ENCODE data around the gene ZNRF1. TPM values are rescaled to one million over a fixed set of nuclear protein-coding genes. Genes with fewer than 3 reads are reported as not detected.

ZNRF1 gene
- total RNA-seq, 4 donors from 2014 or later, result 12.8 to 24.1 (median 19.0) TPM

DNA sequence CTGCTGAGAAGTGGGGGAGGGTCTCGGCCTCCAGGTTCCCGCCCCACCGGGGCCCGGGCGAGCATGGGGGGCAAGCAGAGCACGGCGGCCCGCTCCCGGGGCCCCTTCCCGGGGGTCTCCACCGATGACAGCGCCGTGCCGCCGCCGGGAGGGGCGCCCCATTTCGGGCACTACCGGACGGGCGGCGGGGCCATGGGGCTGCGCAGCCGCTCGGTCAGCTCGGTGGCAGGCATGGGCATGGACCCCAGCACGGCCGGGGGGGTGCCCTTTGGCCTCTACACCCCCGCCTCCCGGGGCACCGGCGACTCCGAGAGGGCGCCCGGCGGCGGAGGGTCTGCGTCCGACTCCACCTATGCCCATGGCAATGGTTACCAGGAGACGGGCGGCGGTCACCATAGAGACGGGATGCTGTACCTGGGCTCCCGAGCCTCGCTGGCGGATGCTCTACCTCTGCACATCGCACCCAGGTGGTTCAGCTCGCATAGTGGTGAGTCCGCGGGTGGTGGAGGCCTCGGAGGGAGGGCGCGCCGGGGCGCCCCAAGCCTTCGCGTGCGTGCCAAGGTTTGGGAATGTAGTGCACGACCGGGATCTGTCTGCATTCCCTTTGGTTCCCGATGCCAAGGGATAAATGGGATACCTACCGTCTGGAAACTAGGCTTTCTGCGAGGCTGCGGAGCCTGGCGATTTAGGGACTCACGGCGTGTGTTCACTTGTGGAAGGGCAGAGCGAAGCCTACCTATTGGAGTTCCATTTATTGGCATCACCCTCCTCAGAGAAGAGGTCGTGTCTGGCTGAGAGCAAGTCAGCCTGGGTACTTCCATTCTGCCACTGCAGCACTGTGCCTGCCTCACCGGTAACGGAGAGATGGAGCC, 1.0 kb downstream of the ZNRF1 start:
- 0 to 1% methylated on average over 4 to 27 of the region's 71 CpGs for WGBS, 2 donors (ENCODE audit: low coverage in 1 of 2)
- peak; percentile 15 for ATAC-seq
- TF ChIP-seq, protein P1, sequence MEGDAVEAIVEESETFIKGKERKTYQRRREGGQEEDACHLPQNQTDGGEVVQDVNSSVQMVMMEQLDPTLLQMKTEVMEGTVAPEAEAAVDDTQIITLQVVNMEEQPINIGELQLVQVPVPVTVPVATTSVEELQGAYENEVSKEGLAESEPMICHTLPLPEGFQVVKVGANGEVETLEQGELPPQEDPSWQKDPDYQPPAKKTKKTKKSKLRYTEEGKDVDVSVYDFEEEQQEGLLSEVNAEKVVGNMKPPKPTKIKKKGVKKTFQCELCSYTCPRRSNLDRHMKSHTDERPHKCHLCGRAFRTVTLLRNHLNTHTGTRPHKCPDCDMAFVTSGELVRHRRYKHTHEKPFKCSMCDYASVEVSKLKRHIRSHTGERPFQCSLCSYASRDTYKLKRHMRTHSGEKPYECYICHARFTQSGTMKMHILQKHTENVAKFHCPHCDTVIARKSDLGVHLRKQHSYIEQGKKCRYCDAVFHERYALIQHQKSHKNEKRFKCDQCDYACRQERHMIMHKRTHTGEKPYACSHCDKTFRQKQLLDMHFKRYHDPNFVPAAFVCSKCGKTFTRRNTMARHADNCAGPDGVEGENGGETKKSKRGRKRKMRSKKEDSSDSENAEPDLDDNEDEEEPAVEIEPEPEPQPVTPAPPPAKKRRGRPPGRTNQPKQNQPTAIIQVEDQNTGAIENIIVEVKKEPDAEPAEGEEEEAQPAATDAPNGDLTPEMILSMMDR (IDR thresholded peaks at IDR 0.05), result peak in 1 of 4 experiments; percentile 13
- TF ChIP-seq EP300 (IDR thresholded peaks at IDR 0.05), result no peak

DNA sequence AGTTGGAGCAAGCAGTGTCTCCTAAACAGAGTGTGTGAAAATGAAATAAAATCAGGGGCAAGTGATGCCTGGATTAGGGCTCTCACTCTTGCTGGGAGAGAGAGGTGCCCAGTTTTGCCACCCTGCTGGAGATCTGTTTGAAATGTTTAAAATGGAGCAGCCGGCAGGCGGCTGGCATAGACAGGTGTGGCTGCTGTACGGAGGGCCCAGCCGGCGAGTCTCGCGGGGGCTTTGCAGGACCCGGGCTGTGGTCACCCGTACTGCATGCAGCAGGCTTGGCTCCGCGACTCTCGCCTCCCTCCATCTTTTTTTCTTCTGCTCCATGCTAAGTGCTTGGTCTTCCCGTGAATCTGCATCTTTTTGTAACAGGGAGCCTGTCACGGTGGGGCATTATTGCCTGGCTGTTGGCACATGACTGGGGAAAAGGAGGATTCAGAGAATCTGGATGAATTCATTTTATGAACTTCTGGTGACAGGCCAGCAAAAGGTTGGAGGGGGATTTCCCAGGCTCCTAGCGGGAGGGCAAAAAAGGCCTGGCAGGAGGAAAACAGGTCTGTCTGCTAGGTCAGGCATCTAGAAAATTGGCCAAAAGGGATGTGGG, 1.8 kb downstream of the ZNRF1 start:
- Histone ChIP-seq H3K4me1 (peaks cover 0 to 42% (median 9%) of the 10 kb centered on the region in 3 donors), H3K4me3 (peak overlapping the region; percentile 51 to 82), H3K27me3 (no peaks in the 10 kb centered on the region), H3K9me3 (no peaks in the 10 kb centered on the region), H3K36me3 (no peaks in the 10 kb centered on the region), H3K27ac (peak overlapping the region in 3 of 4 donors; percentile 89 to 93 (median 89))
- TF ChIP-seq, protein P1 (IDR thresholded peaks at IDR 0.05), result no peak
- TF ChIP-seq EP300 (IDR thresholded peaks at IDR 0.05), result no peak
- TF ChIP-seq POLR2A (IDR thresholded peaks at IDR 0.05), result no peak
- no peak for TF ChIP-seq POLR2AphosphoS5 (IDR thresholded peaks at IDR 0.05)
- WGBS, 2 donors (ENCODE audit: low coverage in 1 of 2), result 7 to 26% methylated on average over 10 to 15 of the region's 15 CpGs
- ATAC-seq, result no peak

More for the DNA sequence above, 1.0 kb downstream of the ZNRF1 start:
- peaks cover 0 to 42% (median 9%) of the 10 kb centered on the region in 3 donors for H3K4me1 ChIP-seq
- no peaks in the 10 kb centered on the region for H3K9me3 ChIP-seq
- H3K36me3 ChIP-seq, result no peaks in the 10 kb centered on the region
- no peaks in the 10 kb centered on the region for H3K27me3 ChIP-seq
- H3K27ac ChIP-seq, result peak overlapping the region; percentile 0 to 93 (median 89)
- H3K4me3 ChIP-seq, result peak overlapping the region; percentile 51 to 82

DNA sequence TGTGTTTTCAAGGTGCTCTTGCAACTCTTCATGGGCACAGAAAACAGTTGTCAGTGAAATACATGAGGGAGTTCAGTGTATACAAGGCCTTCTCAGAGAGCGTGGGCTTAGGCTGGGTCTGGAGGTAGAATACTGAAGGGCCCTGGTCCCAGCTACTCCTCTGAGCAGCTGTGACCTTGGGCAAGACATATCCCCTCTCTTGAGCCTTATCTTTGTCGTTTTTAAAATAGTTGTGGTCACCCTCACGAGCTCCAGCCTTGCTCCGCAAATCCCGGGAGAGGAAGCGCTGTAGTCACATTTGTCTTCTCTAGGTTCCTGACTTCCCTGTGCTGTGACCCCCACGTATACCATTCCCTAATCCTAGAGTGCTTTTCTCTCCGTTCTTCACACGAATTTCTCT, 3.6 kb downstream of the ZNRF1 start:
- no peaks in the 10 kb centered on the region for H3K36me3 ChIP-seq
- peaks cover 0 to 54% (median 9%) of the 10 kb centered on the region in 3 donors for H3K4me1 ChIP-seq
- H3K27me3 ChIP-seq, result no peaks in the 10 kb centered on the region
- TF ChIP-seq EP300 (IDR thresholded peaks at IDR 0.05), result no peak
- TF ChIP-seq POLR2A (IDR thresholded peaks at IDR 0.05), result no peak
- TF ChIP-seq POLR2AphosphoS5 (IDR thresholded peaks at IDR 0.05), result no peak
- TF ChIP-seq, protein P1 (IDR thresholded peaks at IDR 0.05), result no peak
- H3K27ac ChIP-seq, result no peak overlapping the region
- H3K9me3 ChIP-seq, result no peaks in the 10 kb centered on the region
- no peak overlapping the region for H3K4me3 ChIP-seq
- 64 to 78% methylated on average over 9 of the region's 9 CpGs for WGBS, 2 donors (ENCODE audit: low coverage in 1 of 2)
- no peak for ATAC-seq

DNA sequence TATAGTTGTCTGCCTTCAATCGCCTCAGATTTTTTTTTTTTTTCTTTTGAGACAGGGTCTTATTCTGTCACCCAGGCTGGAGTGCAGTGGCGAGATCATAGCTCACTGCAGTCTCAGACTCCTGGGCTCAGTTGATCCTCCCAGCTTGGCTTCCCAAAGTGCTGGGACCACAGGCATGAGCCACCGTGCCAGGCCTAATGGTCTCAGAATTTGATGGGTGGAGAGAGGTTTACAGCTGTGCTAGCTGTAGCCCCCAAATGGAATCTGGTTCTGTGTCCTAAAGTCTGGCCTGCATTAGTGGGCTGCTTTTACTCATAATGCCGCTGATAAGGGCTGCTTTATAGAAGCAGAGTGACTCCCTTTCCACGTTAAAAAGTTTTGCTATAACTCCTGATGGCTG, 5.1 kb downstream of the ZNRF1 start:
- no peak for ATAC-seq
- Histone ChIP-seq H3K4me1 (peaks cover 0 to 47% (median 9%) of the 10 kb centered on the region in 3 donors), H3K4me3 (no peak overlapping the region), H3K9me3 (no peaks in the 10 kb centered on the region), H3K27me3 (no peaks in the 10 kb centered on the region), H3K36me3 (no peaks in the 10 kb centered on the region), H3K27ac (no peak overlapping the region)
- TF ChIP-seq POLR2A (IDR thresholded peaks at IDR 0.05), result no peak
- 72 to 100% methylated on average over 3 to 4 of the region's 5 CpGs for WGBS, 2 donors (ENCODE audit: low coverage in 1 of 2)

DNA sequence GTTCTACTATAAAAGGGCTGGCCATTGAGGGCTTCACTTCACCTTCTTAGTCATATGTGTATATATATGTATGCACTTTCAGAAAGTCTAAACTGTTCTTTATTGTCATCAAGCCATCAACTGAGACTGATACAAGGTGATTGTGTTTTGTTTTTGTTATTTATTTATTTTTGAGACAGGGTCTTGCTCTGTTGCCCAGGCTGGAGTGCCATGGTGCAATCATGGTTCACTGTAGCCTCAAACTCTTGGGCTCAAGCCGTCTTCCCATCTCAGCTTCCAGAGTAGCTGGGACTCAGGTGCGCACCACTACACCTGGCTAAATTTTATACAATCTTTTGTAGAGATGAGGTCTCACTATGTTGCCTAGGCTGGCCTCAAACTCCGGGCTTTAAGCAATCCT, 5.6 kb downstream of the ZNRF1 start:
- WGBS, 2 donors (ENCODE audit: low coverage in 1 of 2), result 90 to 100% methylated on average over 1 to 2 of the region's 3 CpGs
- no peak overlapping the region for H3K27ac ChIP-seq
- H3K4me3 ChIP-seq, result no peak overlapping the region
- TF ChIP-seq POLR2AphosphoS5 (IDR thresholded peaks at IDR 0.05), result no peak
- TF ChIP-seq, protein P1 (IDR thresholded peaks at IDR 0.05), result no peak
- H3K27me3 ChIP-seq, result no peaks in the 10 kb centered on the region
- ATAC-seq, result no peak
- no peaks in the 10 kb centered on the region for H3K9me3 ChIP-seq
- H3K36me3 ChIP-seq, result no peaks in the 10 kb centered on the region
- peaks cover 0 to 50% (median 9%) of the 10 kb centered on the region in 3 donors for H3K4me1 ChIP-seq
